Midbrain (tissue), 1 donor: Measurements from ENCODE around the gene WSCD2.

Experiments used
- DNase-seq: peaks from one replicate; lab custom pipeline; 2025; lab: John Stamatoyannopoulos, UW

The WSCD2 gene

GRCh38 chr12:108269224-108269623 lies 140.1 kb downstream of the WSCD2 start:
- DNase-seq = no peak

DNA sequence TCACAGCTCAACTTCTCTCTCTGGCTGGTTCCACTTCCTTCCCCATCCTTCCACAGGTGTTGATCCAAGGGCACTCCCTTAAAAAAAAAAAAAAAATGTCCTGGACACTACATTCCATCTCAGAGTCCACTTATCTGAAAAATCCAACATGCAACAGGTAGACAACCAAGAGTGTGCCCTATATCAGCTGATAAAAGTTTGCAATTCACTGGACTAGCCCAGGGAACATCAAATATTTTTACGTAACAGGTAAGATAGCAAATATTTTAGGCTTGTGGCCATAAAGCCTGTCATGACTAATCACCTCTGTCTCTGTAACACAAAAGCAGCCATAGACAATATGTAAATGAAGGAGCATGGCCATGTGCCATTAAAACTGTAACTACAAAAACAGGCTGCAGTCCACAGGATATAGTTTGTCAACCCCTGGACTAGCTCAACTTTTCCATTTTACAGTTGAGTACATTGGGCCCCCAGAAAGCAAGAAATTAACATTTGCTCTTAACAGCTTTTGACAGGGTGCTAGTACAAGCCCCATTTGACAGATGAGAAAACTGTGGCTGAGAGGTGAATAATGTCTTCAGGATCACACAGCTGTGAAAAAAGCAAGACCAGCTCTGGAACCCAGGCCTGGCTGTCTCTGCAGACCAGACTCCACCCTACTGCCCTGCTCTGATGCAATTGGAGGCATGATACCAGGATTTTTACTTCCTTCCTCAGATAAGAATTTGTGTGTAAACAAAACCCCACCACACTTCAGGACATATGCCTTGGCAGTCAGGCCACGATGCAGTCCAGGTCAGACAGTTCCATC lies 141.2 kb downstream of the WSCD2 start:
- DNase-seq = no peak

GRCh38 chr12:108270849-108271143 lies 141.7 kb downstream of the WSCD2 start:
- no peak for DNase-seq

DNA sequence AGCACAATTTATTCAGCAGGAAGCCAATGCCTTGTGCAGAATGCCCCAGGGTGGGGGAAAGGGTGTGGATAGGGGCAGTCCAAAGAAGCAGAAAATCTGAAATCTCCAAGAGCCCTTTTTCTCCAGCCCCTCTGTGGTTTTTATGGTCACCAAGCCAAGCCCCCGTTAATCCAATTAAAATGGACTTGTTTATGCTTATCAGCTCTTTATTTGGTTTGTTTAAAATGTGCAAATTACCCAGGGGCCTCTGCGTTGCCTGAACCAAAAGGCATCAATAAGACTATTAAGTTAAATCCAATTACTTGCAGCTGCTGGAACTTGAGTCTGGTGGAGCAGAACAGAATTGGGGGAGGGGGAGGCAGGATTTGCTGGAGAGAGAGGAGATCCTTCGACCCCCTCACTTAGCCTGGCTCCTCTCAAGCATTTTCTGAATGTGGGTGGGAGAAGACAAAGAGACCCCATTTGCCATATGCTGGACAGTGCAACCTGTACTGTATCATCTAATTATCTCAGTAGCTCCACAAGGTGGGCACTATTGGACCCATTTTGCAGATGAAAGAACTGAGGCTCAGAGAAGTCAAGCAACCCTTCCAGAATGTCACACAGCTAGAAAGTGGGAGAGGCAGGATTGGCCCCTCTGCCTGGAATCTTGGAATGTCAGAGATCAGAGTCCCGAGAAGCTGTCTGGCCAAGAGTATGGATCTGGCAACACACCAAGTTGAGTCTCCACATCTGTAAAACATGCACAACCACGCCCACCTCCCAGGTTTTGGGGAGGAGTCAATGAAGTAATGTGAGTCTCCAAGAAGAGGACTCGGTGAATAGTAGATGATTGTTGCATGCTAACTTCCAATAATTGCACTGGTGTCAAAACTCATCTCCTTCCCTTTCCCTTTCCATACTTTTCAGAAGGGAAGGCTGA lies 143.1 kb downstream of the WSCD2 start:
- no peak for DNase-seq

GRCh38 chr12:108273217-108273616 lies 144.1 kb downstream of the WSCD2 start:
- DNase-seq = no peak

- DNase-seq = no peak
These were observed 148.5 kb downstream of the WSCD2 start for GRCh38 chr12:108277613-108278012.

DNA sequence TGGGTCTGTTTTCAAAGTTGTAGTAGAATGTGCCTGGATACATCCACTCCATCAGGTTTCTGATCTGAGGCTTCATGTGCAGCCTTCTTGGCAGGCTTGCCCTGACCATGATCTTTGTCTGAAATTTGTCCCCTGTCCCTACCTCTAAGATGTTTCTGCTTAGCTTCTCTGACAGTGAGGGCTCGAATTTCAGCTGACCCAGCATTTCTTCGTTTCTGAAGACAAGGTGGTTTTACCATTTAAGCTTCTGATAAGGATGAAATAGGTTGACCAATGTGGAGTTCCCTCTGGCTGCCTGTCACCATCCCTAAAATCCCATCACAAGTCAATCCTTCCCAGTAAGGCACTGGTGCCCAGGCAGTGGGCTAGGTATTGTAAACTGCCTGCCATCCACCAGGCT lies 153.1 kb downstream of the WSCD2 start:
- no peak for DNase-seq

GRCh38 chr12:108282676-108283075 lies 153.6 kb downstream of the WSCD2 start:
- no peak for DNase-seq

DNA sequence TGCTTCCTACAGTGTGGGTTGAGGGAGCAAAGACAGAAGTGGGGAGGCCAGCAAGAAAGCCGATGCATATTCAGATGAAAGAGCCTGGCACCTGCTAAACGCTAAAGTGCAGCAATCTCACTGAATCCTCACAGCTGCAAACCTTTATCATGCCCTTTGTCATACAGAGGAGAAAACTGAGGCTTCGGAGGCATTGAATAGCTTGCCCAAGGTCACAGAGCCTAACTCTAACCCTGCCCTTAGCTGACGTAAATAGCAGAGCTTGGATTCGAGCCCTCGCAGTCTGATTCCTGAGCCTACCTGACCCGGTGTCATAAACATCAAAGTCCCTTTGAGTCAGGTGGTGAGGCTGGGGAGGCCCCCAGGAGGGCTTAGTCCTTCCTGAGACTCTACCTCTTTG lies 155.1 kb downstream of the WSCD2 start:
- no peak for DNase-seq

- DNase-seq = no peak
These were observed 155.9 kb downstream of the WSCD2 start for GRCh38 chr12:108285016-108285415.

- DNase-seq = no peak
These were observed 158.1 kb downstream of the WSCD2 start for GRCh38 chr12:108287227-108287626.

DNA sequence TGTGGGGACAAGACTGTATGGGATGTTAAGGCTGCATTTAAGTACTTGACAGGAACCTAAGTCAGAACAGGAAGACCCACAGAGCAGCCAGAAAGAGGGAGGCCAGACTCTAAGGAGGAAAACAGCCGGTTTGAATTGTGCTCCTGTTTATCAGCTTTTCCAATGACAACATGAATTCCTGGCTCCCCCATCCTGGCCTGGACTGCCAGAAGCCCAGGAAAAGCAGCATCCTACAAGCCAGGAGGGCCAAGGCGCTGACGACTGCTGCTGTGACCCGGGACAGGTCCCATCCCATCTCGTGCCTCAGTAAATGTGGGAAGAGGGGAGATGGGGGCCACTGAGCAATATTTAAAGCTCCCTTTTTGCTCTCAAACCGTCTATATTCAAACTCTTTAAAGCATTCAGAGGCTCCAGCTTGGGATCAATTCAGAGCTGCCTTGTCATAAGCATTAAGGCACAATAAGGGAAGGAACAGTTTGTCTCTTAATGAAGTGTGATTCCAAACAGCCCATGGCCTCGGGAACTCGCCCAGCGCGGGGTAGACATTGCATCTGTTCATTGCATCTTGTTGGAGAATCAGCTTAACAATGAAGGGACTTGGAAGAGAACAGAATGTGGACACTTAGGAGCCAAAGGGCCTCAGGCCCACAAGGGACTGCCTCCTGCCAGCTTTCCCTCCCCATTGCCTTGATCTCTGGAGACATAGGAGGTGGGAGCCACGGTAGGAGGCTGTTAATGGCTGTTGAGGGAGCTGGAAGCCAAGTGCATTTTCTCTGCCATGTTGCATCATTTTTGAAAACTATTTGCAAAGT lies 160.5 kb downstream of the WSCD2 start:
- peak; percentile 55 for DNase-seq

- DNase-seq = no peak
These were observed 166.6 kb downstream of the WSCD2 start for GRCh38 chr12:108295641-108296040.

DNA sequence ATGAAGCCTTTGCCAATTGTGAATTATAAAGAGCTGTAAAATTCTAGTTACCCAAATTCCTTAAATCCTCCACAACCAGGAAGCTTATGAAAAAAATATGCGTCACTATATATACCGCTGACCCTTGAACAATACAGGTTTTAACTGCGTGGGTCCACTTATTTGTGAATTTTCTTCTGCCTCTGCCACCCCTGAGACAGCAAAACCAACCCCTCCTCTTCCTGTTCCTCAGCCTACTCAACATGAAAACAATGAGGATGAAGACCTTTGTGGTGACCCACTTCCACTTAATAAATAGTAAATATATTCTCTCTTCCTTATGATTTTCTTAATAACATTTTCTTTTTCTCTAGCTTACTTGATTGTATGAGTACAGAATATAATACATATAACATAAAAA lies 167.9 kb downstream of the WSCD2 start:
- no peak for DNase-seq

- DNase-seq = no peak
These were observed 168.3 kb downstream of the WSCD2 start for GRCh38 chr12:108297424-108297823.

- DNase-seq = no peak
These were observed 169.0 kb downstream of the WSCD2 start for GRCh38 chr12:108297895-108298760.

- no peak for DNase-seq
These were observed 169.7 kb downstream of the WSCD2 start for GRCh38 chr12:108298761-108299275.

GRCh38 chr12:108299516-108299915 lies 170.4 kb downstream of the WSCD2 start:
- no peak for DNase-seq
